ENCODE data around the gene OR51T1.

DNA sequence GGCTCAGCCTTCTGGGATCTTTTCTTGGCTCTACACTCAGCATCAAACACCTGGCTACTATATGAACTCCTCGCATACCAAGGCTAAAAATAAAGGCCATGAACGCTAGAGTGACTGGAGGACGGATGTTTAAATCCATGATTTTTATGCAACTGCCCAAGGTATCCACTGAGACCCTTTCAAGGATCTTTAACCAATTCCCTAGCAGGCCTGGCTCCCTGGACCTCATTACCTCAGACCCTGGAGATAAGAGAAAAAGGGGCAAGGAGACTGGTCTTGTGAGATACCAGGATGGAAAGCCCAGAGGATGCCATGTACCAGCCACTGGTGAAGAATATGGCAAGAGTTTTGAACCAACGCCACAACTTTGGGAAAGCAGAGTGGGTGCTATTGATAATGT lies 37.5 kb downstream of the OR51T1 start, which contains the start of gene OR51G2:
- TF ChIP-seq CTCF (IDR thresholded peaks at IDR 0.05; ENCODE audit: insufficient read depth, low read depth, low read length) = no peak
- TF ChIP-seq EZH2 (IDR thresholded peaks at IDR 0.05; ENCODE audit: insufficient read depth, low read length) = no peak

All from astrocyte (in vitro differentiated cells and primary cell).